K562 (cell line): Measurements from ENCODE around the gene PSRC1. TPM values are rescaled to one million over a fixed set of nuclear protein-coding genes. Genes with fewer than 3 reads are reported as not detected.

Experiments used
- ATAC-seq: fragments of 200-7000 bp; cut with Tn5 transposase; 3 replicates; pipeline ENCODE4 v1.9.1; 2020; ENCODE audit warnings: moderate library complexity
- BruUV-seq: library from RNA; stranded (reverse); fragments of 400-500 nt; replicated peaks from 2 replicates; lab custom pipeline; 2021; lab: Mats Ljungman, UMichigan
- CTCF ChIA-PET: fragments of 300-600 bp; formaldehyde crosslinking; extraction: SDS; loops from one replicate; lab custom pipeline; 2021; ENCODE audit warnings: low intra/inter-chr PET ratio; lab: Yijun Ruan, JAX
- POLR2A ChIA-PET: fragments of 300-600, 350-650 bp; sonication (Branson Sonifier 250); formaldehyde crosslinking; extraction: SDS; loops from one replicate; lab custom pipeline; 2021; ENCODE audit warnings: antibody characterized with exemption, inconsistent platforms; lab: Yijun Ruan, JAX
- DNase-seq, 4 experiments: peaks; one replicate each; pipeline versions ENCODE4 v3.0.0 to v3.0.0-alpha.2; 2011 to 2018; ENCODE audit warnings: low spot score in 3 of 4, mixed read lengths in 3 of 4; ENCODE audit errors: extremely low read depth in 1 of 4
- FAIRE-seq: peaks from 2 replicates; lab custom pipeline; 2011; peaks lifted over from hg19 to GRCh38; lab: Jason Lieb, UNC
- H2AFZ ChIP-seq: 2 replicates; pipeline ENCODE4 v1.6.0; 2011; ENCODE audit warnings: low read depth, low read length, control low read depth, inconsistent platforms
- H3K27ac ChIP-seq: fragments of 200-600 bp; 3 replicates; pipeline ENCODE4 v1.8.0; 2011; ENCODE audit warnings: low read depth, mild to moderate bottlenecking, control low read depth, inconsistent platforms, low read length, moderate library complexity, mixed read lengths; ENCODE audit errors: extremely low read depth
- H3K27me3 ChIP-seq, 2 experiments: fragments of 300-600 bp in 1 of 2; 2 replicates in 1 of 2; 3 replicates in 1 of 2; pipeline versions ENCODE4 v1.6.0 to v1.8.0; 2011; ENCODE audit warnings: inconsistent platforms in 2 of 2, low read length in 2 of 2, mild to moderate bottlenecking in 1 of 2, mixed read lengths in 1 of 2, moderate library complexity in 1 of 2; ENCODE audit not compliant: control insufficient read depth in 2 of 2, insufficient read depth in 2 of 2
- H3K36me3 ChIP-seq: fragments of 300-600 bp; 3 replicates; pipeline ENCODE4 v1.8.0; 2011; ENCODE audit warnings: mild to moderate bottlenecking, low read length, inconsistent platforms; ENCODE audit not compliant: control insufficient read depth, insufficient read depth
- H3K4me1 ChIP-seq, 2 experiments: fragments of 200-600 bp in 1 of 2; replicated peaks in 1 of 2; 2 replicates in 1 of 2; 3 replicates in 1 of 2; pipeline versions ENCODE4 v1.5.1 to v1.8.0; 2011; ENCODE audit warnings: inconsistent platforms in 2 of 2, low read length in 2 of 2, mild to moderate bottlenecking in 1 of 2, mixed read lengths in 1 of 2, moderate library complexity in 1 of 2; ENCODE audit not compliant: control insufficient read depth in 2 of 2, insufficient read depth in 2 of 2
- H3K4me2 ChIP-seq: 2 replicates; pipeline ENCODE4 v1.6.1; 2011; ENCODE audit warnings: low read length, control low read depth, inconsistent platforms, mixed read lengths; ENCODE audit not compliant: insufficient read depth
- H3K4me3 ChIP-seq: fragments of 200-600 bp; sonication (generic), shearing (Covaris generic); 2 replicates; pipeline ENCODE4 v1.5.1; 2016; ENCODE audit warnings: control low read depth, inconsistent platforms
- H3K79me2 ChIP-seq: fragments of 200-600 bp; 3 replicates; pipeline ENCODE4 v1.8.0; 2011; ENCODE audit warnings: low read length, inconsistent platforms; ENCODE audit not compliant: control insufficient read depth, insufficient read depth
- H3K9ac ChIP-seq, 2 experiments: 2 replicates each; pipeline versions ENCODE4 v1.6.0 to v1.6.1; 2011; ENCODE audit warnings: low read depth in 2 of 2, low read length in 2 of 2, control low read depth in 1 of 2, inconsistent platforms in 1 of 2, mild to moderate bottlenecking in 1 of 2, mixed read lengths in 1 of 2; ENCODE audit not compliant: insufficient read depth in 1 of 2
- H3K9me1 ChIP-seq: one replicate; pipeline ENCODE4 v1.6.0; 2011; ENCODE audit warnings: inconsistent platforms, mild to moderate bottlenecking, low read length, moderate library complexity; ENCODE audit not compliant: control insufficient read depth, insufficient read depth
- H3K9me3 ChIP-seq: replicated peaks from 2 replicates; pipeline ENCODE4 v1.5.1; 2011; ENCODE audit warnings: low read depth, low read length, inconsistent platforms; ENCODE audit not compliant: control insufficient read depth, insufficient read depth
- H4K20me1 ChIP-seq: replicated peaks from 2 replicates; pipeline ENCODE4 v1.6.1; 2011; ENCODE audit warnings: low read length, inconsistent platforms, mixed read lengths; ENCODE audit not compliant: control insufficient read depth, insufficient read depth
- ELF1 ChIP-seq: fragments of 200-800 bp; sonication (Bioruptor generic); IDR thresholded peaks from 2 replicates; pipeline ENCODE4 v1.6.1; 2016; ENCODE audit warnings: missing genetic modification characterization, missing compliant biosample characterization
- ZSCAN32 ChIP-seq: fragments of 450-650 bp; formaldehyde crosslinking; IDR thresholded peaks from 2 replicates; pipeline ENCODE4 v1.4.0; 2020; ENCODE audit warnings: mild to moderate bottlenecking, moderate library complexity
- WGBS: fragments of 100-300 bp; shearing (Covaris generic); methylation state at CpG from one replicate; pipeline ENCODE4 v1.1.6; 2016; ENCODE audit warnings: low coverage, mixed read lengths; ENCODE audit not compliant: insufficient coverage; ENCODE audit errors: missing lambda C conversion rate; 5-methylcytosine and 5-hydroxymethylcytosine counted together
- in situ Hi-C: fragments of 300-500 bp; cut with MboI; formaldehyde crosslinking; loops from 4 replicates; pipeline ENCODE4 v1.15.0; 2018; ENCODE audit warnings: inconsistent platforms, mixed read lengths
- intact Hi-C: fragments of 100-400 bp; cut with micrococcal nuclease; formaldehyde crosslinking; loops from 2 replicates; pipeline ENCODE4 v1.14.2; 2022
- polyA plus RNA-seq, 8 experiments: library from polyadenylated mRNA; depleted of rRNA in 4 of 8; stranded (reverse) in 5 of 8; unstranded in 3 of 8; fragments of >200 nt; fragmentation: Nextera tagmentation in 2 of 8; fragmentation: Illumina TruSeq in 1 of 8; extraction: Ambion mirVana in 2 of 8; extraction: Trizol in 1 of 8; gene quantifications; 2 replicates each; pipeline versions ENCODE4 v1.2.1 to v1.2.3, GENCODE V29; 2011 to 2014; ENCODE audit warnings: inconsistent platforms in 1 of 8, missing spikeins in 1 of 8
- total RNA-seq, 7 experiments: library from RNA; depleted of rRNA in 6 of 7; stranded (reverse); fragments of >200 nt in 6 of 7; fragmentation: Illumina TruSeq in 2 of 7; extraction: Trizol in 2 of 7; gene quantifications; 2 replicates each; pipeline versions ENCODE4 v1.2.1 to v1.2.3, GENCODE V29; 2011 to 2021; ENCODE audit warnings: low replicate concordance in 1 of 7
- TF ChIP-seq, protein P1 (sequence below): sonication (generic); formaldehyde crosslinking; IDR thresholded peaks from 2 replicates; pipeline ENCODE4 v1.8.1; 2023; ENCODE audit warnings: mild to moderate bottlenecking, missing genetic modification reagents
- TF ChIP-seq, protein P2 (sequence below): fragments of 450-650 bp; IDR thresholded peaks from 2 replicates; pipeline ENCODE4 v1.6.1; 2017; ENCODE audit warnings: mild to moderate bottlenecking, moderate library complexity

Gene PSRC1
- total and polyA plus RNA-seq, 9 of the 15 experiments (the other 6 are each of a cell fraction or from before 2014, with no cell fraction given), result 6.5 to 65.2 (median 39.3) TPM

DNA sequence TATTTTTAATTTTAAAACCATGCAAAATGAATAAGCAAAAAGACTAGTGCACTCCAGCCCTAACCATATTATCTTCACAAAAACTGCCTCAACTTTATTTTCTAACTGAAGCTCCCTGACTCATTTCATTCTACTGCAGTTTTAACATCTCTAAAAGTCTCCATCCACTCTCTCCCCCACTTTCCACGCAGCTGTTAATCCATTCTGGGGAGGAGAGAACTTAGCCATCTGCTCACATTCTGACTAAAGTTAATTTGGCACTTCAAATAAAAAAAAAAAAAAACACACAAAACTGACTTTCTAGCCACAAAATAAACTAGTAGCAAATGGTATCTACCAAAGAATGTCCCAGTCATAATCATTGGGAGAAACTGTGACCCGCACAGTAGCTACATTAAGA lies 29.3 kb upstream of the PSRC1 start:
- H4K20me1 ChIP-seq, result peaks cover 10% of the 10 kb centered on the region
- no peak overlapping the region for H2AFZ ChIP-seq
- peaks cover 8 to 20% of the 10 kb centered on the region in 2 experiments for H3K4me1 ChIP-seq
- ATAC-seq (no peak), DNase-seq (no peak), FAIRE-seq (no peak)
- H3K4me3 ChIP-seq, result no peak overlapping the region
- 86% methylated on average over 2 of the region's 2 CpGs for WGBS
- POLR2A ChIA-PET, result no interaction called here
- no peak overlapping the region for H3K9ac ChIP-seq
- no peak overlapping the region for H3K4me2 ChIP-seq
- no TSS peak for BruUV-seq
- CTCF ChIA-PET, result interaction anchor here (0.7 kb wide), 1 partner anchor 197 kb away, joined by 6 read pairs; the partner anchor contains the start of gene AMIGO1
- intact Hi-C loops (no loop called here), in situ Hi-C loops (no loop called here)
- no peak overlapping the region for H3K27ac ChIP-seq
- H3K36me3 ChIP-seq, result peaks cover 66% of the 10 kb centered on the region
- H3K9me3 ChIP-seq, result no peaks in the 10 kb centered on the region
- H3K27me3 ChIP-seq, result no peaks in the 10 kb centered on the region
- no peaks in the 10 kb centered on the region for H3K79me2 ChIP-seq
- no peaks in the 10 kb centered on the region for H3K9me1 ChIP-seq
- TF ChIP-seq ELF1 (no peak), ZSCAN32 (no peak)
- TF ChIP-seq, protein P1, sequence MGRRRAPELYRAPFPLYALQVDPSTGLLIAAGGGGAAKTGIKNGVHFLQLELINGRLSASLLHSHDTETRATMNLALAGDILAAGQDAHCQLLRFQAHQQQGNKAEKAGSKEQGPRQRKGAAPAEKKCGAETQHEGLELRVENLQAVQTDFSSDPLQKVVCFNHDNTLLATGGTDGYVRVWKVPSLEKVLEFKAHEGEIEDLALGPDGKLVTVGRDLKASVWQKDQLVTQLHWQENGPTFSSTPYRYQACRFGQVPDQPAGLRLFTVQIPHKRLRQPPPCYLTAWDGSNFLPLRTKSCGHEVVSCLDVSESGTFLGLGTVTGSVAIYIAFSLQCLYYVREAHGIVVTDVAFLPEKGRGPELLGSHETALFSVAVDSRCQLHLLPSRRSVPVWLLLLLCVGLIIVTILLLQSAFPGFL (CRISPR knock-in tag), result no peak
- TF ChIP-seq, protein P2, sequence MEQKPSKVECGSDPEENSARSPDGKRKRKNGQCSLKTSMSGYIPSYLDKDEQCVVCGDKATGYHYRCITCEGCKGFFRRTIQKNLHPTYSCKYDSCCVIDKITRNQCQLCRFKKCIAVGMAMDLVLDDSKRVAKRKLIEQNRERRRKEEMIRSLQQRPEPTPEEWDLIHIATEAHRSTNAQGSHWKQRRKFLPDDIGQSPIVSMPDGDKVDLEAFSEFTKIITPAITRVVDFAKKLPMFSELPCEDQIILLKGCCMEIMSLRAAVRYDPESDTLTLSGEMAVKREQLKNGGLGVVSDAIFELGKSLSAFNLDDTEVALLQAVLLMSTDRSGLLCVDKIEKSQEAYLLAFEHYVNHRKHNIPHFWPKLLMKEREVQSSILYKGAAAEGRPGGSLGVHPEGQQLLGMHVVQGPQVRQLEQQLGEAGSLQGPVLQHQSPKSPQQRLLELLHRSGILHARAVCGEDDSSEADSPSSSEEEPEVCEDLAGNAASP, result no peak
